HG02981 (cell line): ENCODE data around the gene UBR1.

Experiments
- ATAC-seq: cut with Tn5 transposase; IDR thresholded peaks from one replicate; pipeline ENCODE4 v1.9.1; 2021; ENCODE audit warnings: mild to moderate bottlenecking, moderate library complexity; ENCODE audit not compliant: unreplicated experiment

The UBR1 gene

DNA sequence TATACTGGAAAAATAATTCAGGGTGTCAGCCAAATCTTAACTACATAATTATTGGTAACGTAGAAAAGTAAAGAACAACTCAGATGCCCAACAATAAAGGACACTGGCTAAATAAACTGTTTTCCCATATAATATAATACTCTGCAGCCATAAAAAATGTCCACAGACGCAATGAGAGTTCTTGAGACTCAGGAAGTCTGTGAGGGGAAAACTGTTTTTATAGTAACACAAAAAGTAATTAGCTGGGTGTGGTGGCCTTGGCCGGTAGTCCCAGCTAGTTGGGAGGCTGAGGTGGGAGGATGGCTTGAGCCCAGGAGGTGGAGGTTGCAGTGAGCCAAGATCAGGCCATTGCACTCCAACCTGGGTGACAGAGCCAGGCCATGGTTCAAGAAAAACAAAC, 5.5 kb upstream of the UBR1 start:
- no peak for ATAC-seq

DNA sequence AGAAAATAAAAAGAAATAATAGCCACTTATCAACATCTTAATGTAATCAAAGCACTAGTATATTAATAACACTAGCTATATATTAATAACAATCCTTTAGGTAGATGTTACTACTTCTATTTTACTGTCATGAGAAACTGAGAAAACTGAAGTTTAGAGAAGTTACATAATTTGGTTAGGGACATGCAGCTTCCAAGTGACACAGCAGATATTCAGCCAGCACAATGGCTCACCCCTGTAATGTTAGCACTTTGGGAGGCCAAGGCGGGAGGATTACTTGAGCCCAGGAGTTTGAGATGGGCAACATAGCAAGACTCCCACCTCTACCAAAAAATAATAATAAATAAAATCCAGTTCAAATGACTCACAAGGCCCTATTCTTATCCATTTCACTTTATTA, 1.9 kb upstream of the UBR1 start:
- ATAC-seq: no peak

DNA sequence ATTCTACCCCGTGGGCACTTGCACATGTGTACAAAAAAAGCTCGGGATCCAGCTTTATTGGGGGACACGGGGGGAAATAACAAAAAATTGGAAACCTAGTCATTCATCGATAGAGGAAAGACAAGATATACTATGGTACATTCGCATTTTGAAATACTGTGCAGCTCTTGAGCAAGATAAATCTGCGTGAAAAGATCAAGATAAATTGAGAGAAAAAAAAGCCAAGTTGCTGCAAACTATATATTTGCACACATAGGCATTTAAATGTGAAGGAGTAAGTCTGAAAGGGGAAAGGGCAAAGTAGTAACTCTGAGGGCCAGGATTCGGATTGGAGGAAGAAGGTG, 620 bp upstream of the UBR1 start:
- ATAC-seq: no peak

DNA sequence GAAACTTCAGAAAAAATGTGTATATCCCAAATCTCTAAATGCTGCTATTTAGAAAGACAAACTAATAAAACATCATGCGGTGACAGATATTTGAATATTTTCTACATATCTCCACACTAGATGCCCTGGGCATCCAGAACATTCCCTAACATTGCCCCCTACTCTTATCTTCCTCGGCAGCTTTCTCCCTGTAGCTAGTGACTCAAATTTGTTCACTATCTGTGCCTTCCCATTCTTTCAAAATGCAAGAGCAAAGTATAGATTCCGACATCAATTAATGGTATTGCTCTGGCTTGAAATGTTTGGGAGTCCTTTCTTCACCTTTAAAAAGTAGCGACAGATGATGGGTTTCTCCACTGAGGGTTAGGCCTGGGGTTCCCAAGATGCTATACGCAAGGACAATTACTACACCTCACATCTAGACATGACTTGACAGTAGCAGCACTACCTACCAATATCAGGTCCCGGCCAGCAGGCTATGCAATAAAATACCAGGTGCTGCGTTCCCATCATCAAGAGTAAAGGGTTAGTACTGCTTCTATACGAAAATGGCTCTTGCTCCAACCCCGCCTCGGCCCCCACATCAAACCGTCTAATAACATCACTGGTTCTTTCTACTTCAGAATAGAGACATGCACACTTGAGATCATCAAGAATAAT, 631 bp downstream of the UBR1 start:
- ATAC-seq: peak; percentile 24

DNA sequence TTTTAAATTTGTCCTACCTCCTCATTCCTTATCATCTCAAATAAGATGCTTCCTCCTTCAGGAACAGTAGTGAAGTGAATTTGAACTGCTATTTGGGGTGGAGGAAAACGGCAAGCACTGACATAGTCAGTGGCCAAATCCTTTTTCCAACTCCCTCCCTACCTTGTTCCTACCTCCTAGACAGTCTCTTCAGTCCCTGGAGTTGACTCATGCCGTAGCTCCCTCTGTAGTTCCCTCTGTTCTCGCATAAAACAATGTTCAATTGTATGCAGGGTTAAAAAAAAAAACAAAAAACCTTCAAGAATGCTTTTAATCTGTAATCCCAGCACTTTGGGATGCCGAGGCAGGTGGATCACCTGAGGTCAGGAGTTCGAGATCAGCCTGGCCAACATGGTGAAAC, 1.4 kb downstream of the UBR1 start:
- no peak for ATAC-seq

DNA sequence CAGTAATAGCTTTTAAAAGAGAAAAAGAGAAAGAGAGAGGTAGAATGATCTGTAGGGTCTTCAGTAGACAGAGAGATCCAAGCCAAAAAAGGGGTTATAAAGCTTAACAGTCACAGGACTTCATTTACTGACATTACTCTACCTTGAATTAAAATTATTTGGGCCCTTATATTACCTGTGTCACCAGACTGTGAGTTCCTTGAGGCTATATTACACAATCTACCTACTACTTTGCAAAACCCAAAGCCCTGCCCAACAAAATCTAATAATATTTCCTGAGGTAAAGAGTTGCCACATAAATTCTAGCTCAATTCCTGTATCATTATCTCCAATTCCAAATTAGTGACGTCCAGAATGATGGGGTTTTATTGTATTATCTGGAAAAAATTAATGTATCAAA, 1.9 kb downstream of the UBR1 start:
- no peak for ATAC-seq

DNA sequence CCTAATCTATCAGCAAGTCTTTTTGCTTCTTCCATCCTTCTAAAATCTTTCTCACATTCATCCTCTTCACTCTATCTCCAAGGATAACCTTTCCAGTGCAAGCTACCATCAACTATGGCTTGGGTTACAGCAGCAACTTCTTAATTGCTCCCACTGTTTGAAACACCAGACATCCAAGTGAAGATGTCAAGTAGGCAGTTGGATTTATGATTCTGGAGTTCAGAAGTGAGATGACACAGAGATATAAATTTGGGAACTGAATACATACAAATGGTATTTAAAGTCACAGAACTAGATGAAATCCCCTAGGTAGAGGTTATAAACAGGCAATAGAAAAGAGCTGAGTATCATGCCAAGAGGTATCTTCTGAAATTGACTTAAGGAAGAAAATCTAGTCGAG, 3.7 kb downstream of the UBR1 start:
- ATAC-seq: no peak

DNA sequence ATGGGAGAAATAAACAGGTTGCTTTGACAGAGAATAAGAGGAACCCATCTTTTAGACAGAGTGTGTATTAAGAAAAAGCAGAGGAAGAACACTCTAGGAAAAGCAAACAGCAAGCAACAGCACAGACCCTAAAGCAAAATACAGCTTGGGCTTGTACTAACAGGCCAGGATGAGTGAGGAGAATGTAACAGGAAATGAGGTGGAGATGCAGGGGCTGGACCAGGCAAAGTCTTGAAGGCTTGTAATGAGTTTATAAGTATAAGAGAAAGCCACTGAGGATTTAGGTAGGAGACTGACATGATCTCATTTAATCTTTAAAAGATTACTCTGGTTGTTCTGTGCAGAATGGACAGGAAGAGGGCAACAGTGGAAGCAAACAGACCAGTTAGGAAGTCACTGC, 4.9 kb downstream of the UBR1 start:
- no peak for ATAC-seq

DNA sequence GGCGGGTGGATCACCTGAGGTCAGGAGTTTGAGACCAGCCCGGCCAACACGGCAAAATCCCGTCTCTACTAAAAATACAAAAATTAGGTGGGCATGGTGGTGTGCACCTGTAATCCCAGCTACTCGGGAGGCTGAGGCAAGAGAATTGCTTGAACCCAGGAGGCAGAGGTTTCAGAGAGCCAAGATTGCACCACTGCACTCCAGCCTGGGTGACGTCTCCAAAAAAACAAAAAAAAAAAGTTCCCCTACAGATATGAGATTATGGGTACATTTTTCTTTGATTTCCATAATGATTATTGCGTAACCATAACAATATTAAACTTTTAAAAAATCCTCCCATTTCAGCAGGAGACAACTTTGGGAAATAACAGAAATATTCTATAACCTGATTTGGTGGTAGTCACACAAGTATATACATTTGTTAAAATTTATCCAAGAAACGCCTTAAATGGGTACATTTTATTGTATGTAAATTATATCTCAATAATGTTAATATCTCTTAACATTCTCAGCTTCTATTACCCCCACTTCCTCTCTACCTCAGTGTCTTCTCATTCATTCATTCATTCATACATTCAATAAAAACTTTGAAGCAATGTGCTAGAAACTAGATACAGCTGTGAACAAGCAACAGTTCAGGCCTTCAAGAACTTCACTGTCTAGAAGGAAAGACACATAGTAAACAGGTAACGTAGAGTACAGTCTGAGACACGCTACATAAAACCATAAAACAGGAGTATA, 6.6 kb downstream of the UBR1 start:
- ATAC-seq: no peak

DNA sequence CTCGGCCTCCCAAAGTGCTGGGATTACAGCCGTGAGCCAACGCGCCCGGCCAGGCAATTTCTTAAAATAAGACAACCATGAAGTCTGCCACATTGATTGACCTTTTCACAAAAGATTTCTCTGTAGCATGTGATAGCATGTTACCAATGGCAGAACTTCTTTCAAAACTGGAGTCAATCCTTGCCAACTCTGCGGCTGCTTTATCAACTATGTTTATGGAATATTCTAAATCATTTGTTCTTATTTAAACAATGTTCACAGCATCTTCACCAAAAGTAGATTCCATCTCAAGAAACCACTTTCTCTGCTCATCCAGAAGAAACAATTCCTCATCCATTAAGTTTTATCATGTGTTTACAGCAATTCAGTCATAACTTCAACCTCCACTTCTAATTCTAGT, 9.4 kb downstream of the UBR1 start:
- no peak for ATAC-seq

DNA sequence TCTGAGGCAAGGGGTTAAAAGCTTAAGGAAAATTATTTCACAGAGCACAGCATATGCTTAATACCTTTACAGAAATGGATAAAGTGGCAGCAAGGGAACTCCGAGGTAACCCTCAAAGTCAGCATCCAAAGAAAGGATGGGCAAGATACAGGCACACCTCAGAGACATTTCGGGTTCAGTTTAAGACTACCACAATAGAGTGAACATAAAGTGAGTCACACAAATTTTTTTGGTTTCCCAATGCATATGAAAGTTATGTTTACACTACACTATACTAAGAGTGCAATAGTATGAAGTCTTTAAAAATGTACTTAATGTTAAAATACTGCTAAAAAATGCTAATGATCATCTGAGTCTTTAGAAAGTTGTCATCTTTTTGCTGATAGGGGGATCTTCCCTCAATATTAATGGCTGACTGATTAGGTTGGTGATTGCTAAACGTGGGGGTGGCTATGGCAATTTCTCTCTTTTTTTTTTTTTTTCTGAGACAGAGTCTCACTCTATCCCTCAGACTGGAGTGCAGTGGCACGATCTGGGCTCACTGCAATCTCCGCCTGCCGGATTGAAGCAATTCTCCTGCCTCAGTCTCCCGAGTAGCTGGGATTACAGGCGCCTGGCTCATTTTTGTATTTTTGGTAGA, 10.0 kb downstream of the UBR1 start:
- ATAC-seq: no peak

DNA sequence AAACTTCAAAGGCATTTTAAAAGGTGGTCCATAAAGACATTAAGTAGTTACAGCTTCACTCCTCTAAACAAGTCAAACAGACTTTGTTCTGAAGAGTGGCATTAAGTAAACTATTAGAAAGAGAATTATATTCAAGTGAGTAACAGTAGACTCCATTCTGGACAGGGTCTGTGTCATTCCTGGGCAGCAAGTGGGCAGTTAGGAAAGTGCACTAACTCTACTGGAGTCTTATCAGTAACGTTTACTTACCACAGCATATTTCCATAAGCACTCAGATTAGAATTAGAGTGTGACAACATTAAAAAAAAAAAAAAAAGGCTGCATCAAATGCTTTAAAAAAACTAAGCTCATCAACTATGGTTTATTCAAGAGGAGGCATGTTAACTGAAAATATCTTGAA, 10.6 kb downstream of the UBR1 start:
- ATAC-seq: no peak

DNA sequence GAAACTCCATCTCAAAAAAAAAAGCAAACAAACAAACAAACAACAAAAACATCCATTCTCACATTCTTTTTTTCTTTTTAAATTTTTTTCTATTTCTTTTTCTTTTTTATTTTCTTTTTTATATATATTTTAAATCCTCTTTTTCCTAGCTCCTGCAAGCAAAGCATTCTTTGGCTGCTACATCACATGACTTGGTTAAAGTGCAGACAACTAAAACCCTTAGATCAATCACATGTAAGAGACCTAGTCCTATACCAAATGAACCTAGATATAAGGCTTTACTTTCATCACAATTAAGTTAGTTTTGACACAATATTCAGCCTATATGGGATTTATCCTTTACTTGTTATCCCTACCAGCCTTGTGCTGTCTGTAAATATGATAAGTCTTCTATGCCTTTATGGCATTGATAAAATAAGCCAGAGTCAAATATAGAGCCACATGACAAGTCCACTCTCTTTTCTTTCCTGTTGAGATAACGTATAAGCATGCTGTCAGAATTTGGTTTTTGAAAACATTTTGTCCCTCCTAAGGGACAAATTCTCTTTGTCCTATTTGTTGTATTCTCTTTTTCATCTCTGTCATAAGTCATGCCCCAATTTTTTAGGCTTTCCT, 11.3 kb downstream of the UBR1 start:
- no peak for ATAC-seq

DNA sequence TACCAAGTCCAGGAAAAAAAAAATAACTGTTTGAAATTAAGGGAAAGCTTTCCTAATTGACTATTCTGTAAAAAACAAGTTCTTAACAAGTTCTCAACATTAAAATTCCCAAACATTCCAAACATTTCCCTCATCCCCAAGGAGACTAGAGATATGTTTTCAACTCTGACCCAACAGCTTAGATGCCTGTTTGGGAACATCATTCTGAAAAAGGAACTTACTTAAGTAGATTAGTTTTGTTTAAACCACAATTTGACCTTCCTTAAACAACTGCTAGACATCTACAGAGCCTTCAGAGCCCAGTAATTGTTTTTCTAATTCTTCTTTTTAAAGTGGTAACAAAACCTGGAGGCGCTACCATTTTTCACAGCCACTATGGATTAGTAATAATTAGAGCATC, 12.8 kb downstream of the UBR1 start:
- ATAC-seq: no peak

DNA sequence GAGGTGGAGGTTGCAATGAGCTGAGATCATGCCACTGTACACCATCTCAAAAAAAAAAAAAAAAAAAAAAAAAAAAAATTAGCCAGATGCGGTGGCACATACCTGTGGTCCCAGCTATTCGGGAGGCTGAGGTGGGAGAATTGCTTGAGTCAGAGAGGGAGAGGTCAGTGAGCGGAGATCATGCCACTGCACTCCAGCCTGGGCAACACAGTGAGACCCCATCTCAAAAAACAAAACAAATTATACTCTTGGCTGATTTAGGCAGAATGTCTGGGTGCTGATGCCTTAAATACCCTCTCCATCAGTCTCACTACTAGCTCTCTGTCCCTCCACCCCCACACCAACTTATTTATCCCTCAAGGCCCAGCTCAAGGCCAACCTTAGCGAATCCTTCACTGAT, 14.0 kb downstream of the UBR1 start:
- no peak for ATAC-seq

DNA sequence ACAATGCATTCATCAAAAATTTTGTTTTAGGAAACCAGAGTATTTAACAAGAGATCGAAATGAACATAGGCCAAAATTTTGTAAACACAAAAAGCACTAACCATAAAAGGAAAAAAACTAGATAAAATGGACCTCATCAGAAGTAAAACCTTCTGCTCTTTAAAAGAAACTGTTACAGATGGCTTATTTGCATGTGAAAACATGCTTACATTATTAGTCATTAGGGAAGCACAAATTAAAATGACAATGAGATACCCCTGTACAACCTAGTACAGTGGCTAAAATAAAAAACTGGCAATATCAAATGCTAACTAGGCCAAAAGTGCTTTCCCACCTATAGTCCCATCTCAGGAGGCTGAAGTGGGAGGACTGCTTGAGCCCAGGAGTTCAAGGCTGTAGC, 19.3 kb downstream of the UBR1 start:
- no peak for ATAC-seq

DNA sequence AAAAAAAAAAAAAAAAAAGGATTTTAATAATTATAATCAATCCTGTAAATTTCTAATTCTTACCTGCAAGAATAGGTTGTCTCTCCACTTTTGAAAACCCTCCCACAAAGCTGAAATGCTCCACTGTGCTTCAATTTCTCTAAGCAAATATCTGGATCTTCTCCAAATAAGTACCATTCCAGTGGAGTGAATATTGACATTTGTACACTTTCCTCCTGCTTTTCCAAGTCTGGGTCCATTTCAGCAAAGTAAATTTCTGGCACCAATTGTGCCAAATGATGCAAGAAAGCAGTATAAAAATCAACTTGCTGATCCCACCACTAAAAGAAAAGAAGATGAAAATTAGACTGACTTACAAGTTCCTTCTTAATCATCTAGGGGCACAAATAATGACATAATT, 19.9 kb downstream of the UBR1 start:
- ATAC-seq: no peak

DNA sequence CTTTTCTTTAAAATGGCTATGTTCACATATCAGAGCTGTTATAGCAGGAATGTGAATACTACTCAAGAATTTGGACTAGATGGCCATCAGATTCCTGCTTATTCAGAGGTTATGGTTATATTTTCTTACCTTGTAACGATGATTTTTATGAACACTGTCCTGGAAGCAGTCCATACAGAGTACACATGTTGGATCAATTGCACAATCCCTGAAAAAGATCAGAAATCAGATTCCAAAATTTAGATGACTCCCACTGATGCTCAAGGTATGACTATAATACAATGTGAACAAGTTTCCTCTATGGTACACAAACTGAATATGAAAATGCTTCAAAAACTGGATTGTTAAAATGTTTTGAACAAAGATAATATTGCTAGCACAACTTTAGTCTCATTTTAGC, 23.3 kb downstream of the UBR1 start:
- no peak for ATAC-seq

DNA sequence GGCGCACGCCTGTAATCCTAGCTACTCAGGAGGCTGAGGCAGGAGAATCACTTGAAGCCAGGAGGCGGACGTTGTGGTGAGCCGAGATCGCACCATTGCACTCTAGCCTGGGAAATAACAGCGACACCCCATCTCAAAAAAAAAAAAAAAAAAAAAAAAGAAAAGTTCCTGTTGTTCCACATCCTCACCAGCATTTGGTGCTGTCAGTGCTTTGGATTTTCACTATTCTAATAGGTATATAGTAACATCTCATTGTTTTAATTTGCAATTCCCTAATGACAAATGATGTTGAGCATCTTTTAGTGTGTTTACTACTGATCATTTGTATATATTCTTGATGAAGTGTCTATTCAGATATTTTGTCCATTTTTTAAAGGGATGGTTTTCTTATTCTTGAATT, 24.6 kb downstream of the UBR1 start:
- ATAC-seq: no peak

DNA sequence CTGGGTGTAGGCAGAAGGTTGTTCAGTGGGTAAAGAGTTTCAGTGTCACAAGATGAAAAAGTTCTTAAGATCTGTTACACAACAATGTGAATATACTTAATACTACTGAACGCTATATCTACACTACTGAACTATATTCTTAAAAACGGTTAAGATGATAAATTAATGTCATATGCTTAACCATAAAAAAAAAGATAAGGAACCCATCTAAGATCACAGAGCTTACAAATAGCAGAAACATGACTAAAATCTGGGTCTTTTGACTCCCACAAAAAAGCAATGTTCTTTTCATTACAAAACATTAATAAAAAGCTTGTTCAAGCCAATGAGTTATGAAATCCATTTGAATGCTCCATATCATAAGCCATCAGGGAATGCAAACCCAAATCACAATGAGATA, 34.4 kb downstream of the UBR1 start:
- ATAC-seq: no peak

DNA sequence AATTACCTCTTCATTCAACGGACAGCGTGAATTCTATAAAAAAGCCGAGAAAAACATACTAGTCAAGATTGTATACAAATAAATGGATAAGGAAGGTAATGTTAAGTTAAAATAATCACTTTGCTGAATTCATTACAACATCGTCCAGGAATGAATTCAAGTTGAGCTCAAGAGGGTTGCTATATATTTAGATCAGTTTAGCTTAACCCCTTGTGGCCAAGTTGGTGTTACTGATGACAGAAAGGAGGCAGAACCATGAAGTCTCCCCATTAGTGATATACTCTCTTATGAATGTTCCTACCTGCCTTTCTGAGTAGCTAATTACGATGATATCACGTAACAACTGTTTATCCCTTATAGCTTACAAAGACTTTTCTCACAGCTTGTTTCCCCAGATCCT, 34.9 kb downstream of the UBR1 start:
- ATAC-seq: no peak

DNA sequence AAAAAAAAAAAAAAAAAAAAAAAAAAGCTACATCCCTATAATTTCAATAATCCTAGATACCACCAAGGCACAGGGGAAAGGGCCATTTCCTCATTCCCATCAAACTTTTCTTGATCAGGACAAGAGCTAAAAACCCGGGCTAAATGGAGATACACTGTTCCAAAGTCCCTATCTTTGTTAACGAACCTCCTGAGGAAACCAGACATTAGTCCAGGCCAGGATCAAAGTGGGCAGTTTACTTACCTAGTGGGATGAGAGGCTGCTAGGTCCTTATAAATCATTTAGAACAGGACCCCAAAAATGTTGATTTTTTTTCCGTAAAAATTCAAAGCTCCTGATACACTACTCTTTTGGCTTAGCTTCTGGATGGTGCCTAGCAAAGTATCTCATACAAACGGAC, 35.6 kb downstream of the UBR1 start:
- no peak for ATAC-seq
